Measurements from ENCODE around the gene MARK3.

GRCh38 chr14:103361867-103362266 is 23.3 kb upstream of the MARK3 start:
- TF ChIP-seq CTCF (IDR thresholded peaks at IDR 0.05; ENCODE audit: borderline replicate concordance, extremely low read depth, low read length, poor library complexity, severe bottlenecking) (no peak), EZH2 (IDR thresholded peaks at IDR 0.05; ENCODE audit: borderline replicate concordance, low read depth, low read length, severe bottlenecking) (no peak)

Measured in DND-41 (cell line).